Mucosa of descending colon (tissue), 3 donors: Measurements from ENCODE around the gene RAET1G. TPM values are rescaled to one million over a fixed set of nuclear protein-coding genes. Genes with fewer than 3 reads are reported as not detected.
"Not testable (repeated sequence)": the region's sequence is repeated elsewhere in the genome, so short reads cannot be mapped to it uniquely, and the experiment has no call there.

Experiments used
- ATAC-seq: fragments of 200-7000 bp; cut with Tn5 transposase; one replicate; pipeline ENCODE4 v1.9.1; 2020; ENCODE audit warnings: mild to moderate bottlenecking, moderate library complexity
- DNase-seq, 3 donors: peaks; one replicate each; pipeline ENCODE4 v3.0.0-alpha.2; 2020
- H3K36me3 ChIP-seq: fragments of 200-600 bp; one replicate; pipeline ENCODE4 v1.8.0; 2021; ENCODE audit warnings: low read depth, mild to moderate bottlenecking
- H3K4me1 ChIP-seq: fragments of 200-600 bp; one replicate; pipeline ENCODE4 v1.8.0; 2021; ENCODE audit warnings: low read depth, mild to moderate bottlenecking
- H3K4me3 ChIP-seq: fragments of 200-600 bp; one replicate; pipeline ENCODE4 v1.8.0; 2021; ENCODE audit warnings: mild to moderate bottlenecking
- H3K9me3 ChIP-seq: fragments of 200-600 bp; one replicate; pipeline ENCODE4 v1.8.0; 2021; ENCODE audit warnings: mild to moderate bottlenecking
- intact Hi-C, 2 donors: fragments of 100-400 bp; cut with DNase I in 1 of 2; cut with micrococcal nuclease in 1 of 2; formaldehyde crosslinking; loops; one replicate each; pipeline versions ENCODE4 v1.11.0 to v1.11.1; 2022; cut with DNase I, micrococcal nuclease
- total RNA-seq, 3 donors: library from RNA; stranded (reverse); fragmentation: NEBNext Ultra II Directional in 2 of 3; extraction: Animal tissue kit (Norgen Biotek cat#: 25700) in 2 of 3; gene quantifications; one replicate each; pipeline versions ENCODE4 v1.2.1 to v1.2.4, GENCODE V29; 2021 to 2023
- TF ChIP-seq, protein P1 (sequence below): fragments of 200-600 bp; IDR thresholded peaks from one replicate; pipeline ENCODE4 v1.8.0; 2022; ENCODE audit warnings: antibody characterized with exemption, mild to moderate bottlenecking
- donor health status: DM: no; HTN: no; CAD: no; lungs with moderate emphysema.
- donor health status: DM: no; HTN: no; CAD: no.
- donor health status: DM: no; HTN: yes; CAD: no.

RAET1G gene
- total RNA-seq, 3 donors from 2014 or later: 0.41 TPM; not detected in 2

GRCh38 chr6:149951626-149952025 is 28.7 kb upstream of the RAET1G start:
- no peak for DNase-seq
- Histone ChIP-seq H3K4me1 (no peaks in the 10 kb centered on the region), H3K36me3 (no peaks in the 10 kb centered on the region), H3K4me3 (no peak overlapping the region), H3K9me3 (no peaks in the 10 kb centered on the region)
- ATAC-seq: no peak
- TF ChIP-seq, protein P1, sequence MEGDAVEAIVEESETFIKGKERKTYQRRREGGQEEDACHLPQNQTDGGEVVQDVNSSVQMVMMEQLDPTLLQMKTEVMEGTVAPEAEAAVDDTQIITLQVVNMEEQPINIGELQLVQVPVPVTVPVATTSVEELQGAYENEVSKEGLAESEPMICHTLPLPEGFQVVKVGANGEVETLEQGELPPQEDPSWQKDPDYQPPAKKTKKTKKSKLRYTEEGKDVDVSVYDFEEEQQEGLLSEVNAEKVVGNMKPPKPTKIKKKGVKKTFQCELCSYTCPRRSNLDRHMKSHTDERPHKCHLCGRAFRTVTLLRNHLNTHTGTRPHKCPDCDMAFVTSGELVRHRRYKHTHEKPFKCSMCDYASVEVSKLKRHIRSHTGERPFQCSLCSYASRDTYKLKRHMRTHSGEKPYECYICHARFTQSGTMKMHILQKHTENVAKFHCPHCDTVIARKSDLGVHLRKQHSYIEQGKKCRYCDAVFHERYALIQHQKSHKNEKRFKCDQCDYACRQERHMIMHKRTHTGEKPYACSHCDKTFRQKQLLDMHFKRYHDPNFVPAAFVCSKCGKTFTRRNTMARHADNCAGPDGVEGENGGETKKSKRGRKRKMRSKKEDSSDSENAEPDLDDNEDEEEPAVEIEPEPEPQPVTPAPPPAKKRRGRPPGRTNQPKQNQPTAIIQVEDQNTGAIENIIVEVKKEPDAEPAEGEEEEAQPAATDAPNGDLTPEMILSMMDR: no peak
- intact Hi-C loops: no loop called here

- H3K4me1 ChIP-seq: no peaks in the 10 kb centered on the region
- no peak overlapping the region for H3K4me3 ChIP-seq
- TF ChIP-seq, protein P1: no peak
- intact Hi-C loops: no loop called here
- H3K36me3 ChIP-seq: no peaks in the 10 kb centered on the region
- DNase-seq: no peak
- no peak for ATAC-seq
- no peaks in the 10 kb centered on the region for H3K9me3 ChIP-seq
Measured at GRCh38 chr6:149951096-149951495, 28.2 kb upstream of the RAET1G start.

- intact Hi-C loops: no loop called here
- no peak overlapping the region for H3K4me3 ChIP-seq
- TF ChIP-seq, protein P1: no peak
- H3K36me3 ChIP-seq: no peaks in the 10 kb centered on the region
- DNase-seq: peak in 1 of 3 donors; percentile 17
- no peaks in the 10 kb centered on the region for H3K9me3 ChIP-seq
- no peak for ATAC-seq
- H3K4me1 ChIP-seq: no peaks in the 10 kb centered on the region
Measured at GRCh38 chr6:149950423-149950822, 27.5 kb upstream of the RAET1G start.

DNA sequence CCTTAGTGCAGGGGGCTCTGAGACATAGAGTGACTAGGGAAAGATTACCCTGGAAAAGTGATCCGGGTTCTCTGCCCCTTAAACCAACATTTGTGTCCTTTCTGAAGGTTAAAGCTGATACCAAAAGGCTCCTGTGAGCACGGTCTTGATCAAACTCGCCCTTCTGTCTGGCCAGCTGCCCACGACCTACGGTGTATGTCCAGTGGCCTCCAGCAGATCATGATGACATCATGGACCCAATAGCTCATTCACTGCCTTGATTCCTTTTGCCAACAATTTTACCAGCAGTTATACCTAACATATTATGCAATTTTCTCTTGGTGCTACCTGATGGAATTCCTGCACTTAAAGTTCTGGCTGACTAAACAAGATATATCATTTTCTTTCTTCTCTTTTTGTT is 25.7 kb upstream of the RAET1G start:
- no peak for DNase-seq
- Histone ChIP-seq H3K4me3 (no peak overlapping the region), H3K9me3 (no peaks in the 10 kb centered on the region), H3K36me3 (no peaks in the 10 kb centered on the region), H3K4me1 (no peaks in the 10 kb centered on the region)
- TF ChIP-seq, protein P1: no peak
- intact Hi-C loops: no loop called here
- ATAC-seq: no peak

GRCh38 chr6:149948011-149948410 is 25.1 kb upstream of the RAET1G start:
- H3K4me3 ChIP-seq: no peak overlapping the region
- intact Hi-C loops: no loop called here
- TF ChIP-seq, protein P1: no peak
- H3K9me3 ChIP-seq: no peaks in the 10 kb centered on the region
- H3K4me1 ChIP-seq: no peaks in the 10 kb centered on the region
- no peak for DNase-seq
- no peak for ATAC-seq
- H3K36me3 ChIP-seq: no peaks in the 10 kb centered on the region

DNA sequence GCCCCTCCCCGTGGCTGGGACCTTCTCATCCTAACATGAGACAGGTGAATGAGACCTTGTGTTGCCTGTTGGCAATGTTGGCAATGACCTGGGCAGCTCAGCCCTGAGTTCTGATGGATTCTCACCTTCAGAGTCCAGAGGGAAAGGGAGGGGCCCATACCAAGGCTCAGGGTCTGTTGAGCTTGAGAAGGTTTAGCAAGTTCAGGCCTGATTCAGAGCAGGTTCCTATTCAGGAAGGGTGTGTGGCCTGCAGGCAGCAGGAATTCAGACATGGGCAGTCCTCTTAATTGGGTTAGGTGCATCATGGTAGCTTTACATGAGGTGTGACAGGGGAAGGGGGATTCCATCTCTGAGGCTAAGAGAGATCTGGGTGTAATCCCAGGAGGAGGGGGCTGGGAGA is 24.6 kb upstream of the RAET1G start:
- H3K9me3 ChIP-seq, H3K4me3 ChIP-seq, H3K36me3 ChIP-seq, ATAC-seq, H3K4me1 ChIP-seq, DNase-seq, intact Hi-C loops: not testable (repeated sequence)

GRCh38 chr6:149946631-149947030 is 23.7 kb upstream of the RAET1G start:
- DNase-seq, H3K36me3 ChIP-seq, H3K9me3 ChIP-seq, intact Hi-C loops, ATAC-seq, H3K4me3 ChIP-seq, H3K4me1 ChIP-seq: not testable (repeated sequence)

DNA sequence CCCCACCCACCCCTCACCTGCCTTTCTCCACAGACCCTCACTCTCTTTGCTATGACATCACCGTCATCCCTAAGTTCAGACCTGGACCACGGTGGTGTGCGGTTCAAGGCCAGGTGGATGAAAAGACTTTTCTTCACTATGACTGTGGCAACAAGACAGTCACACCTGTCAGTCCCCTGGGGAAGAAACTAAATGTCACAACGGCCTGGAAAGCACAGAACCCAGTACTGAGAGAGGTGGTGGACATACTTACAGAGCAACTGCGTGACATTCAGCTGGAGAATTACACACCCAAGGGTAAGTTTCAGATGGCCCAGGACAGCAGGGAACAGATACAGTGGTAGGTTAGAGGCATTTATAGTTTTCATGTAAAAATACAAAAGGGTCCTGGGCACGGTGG is 22.4 kb upstream of the RAET1G start:
- H3K4me3 ChIP-seq, H3K9me3 ChIP-seq, ATAC-seq, H3K36me3 ChIP-seq, DNase-seq, intact Hi-C loops: not testable (repeated sequence)
- H3K4me1 ChIP-seq: peaks cover 13% of the 10 kb centered on the region

GRCh38 chr6:149943321-149943720 is 20.4 kb upstream of the RAET1G start:
- H3K4me1 ChIP-seq: peaks cover 21% of the 10 kb centered on the region
- DNase-seq, H3K4me3 ChIP-seq, ATAC-seq, H3K36me3 ChIP-seq, H3K9me3 ChIP-seq, intact Hi-C loops: not testable (repeated sequence)
